B cell (primary cell): ENCODE data around the gene LPCAT1. TPM values are rescaled to one million over a fixed set of nuclear protein-coding genes. Genes with fewer than 3 reads are reported as not detected.

Experiments used
- ATAC-seq: fragments of 200-7000 bp; cut with Tn5 transposase; one replicate; pipeline ENCODE4 v1.10.0; 2021; ENCODE audit warnings: low read depth, mild to moderate bottlenecking, moderate number of reproducible peaks, moderate library complexity
- CTCF ChIA-PET: fragments of 350-600 bp; sonication (Branson Sonifier 250); formaldehyde crosslinking; loops from one replicate; lab custom pipeline; 2021; ENCODE audit warnings: antibody characterized with exemption, inconsistent platforms; lab: Charles Lee
- POLR2A ChIA-PET: fragments of 350-600 bp; sonication (Branson Sonifier 250); formaldehyde crosslinking; loops from one replicate; lab custom pipeline; 2021; ENCODE audit warnings: antibody characterized with exemption; lab: Charles Lee
- DNase-seq: peaks from one replicate; pipeline ENCODE4 v3.0.0; 2013
- H2AFZ ChIP-seq: 2 replicates; pipeline ENCODE4 v1.6.1; 2012; ENCODE audit warnings: mild to moderate bottlenecking, low read depth, low read length; ENCODE audit not compliant: insufficient read depth, poor library complexity, severe bottlenecking
- H3K27ac ChIP-seq, 2 donors: 1 replicate in 1 of 2; 2 replicates in 1 of 2; pipeline ENCODE4 v1.5.1; 2012 to 2013; ENCODE audit warnings: low read length in 2 of 2, mild to moderate bottlenecking in 2 of 2, moderate library complexity in 1 of 2
- H3K27me3 ChIP-seq, 4 experiments: fragments of 200-600 bp in 1 of 4; sonication (generic) in 1 of 4; replicated peaks in 1 of 4; 1 replicate in 2 of 4; 2 replicates in 2 of 4; pipeline versions ENCODE4 v1.6.1 to v1.7.0; 2013 to 2016; ENCODE audit warnings: low read length in 3 of 4, mild to moderate bottlenecking in 2 of 4, mixed read lengths in 1 of 4, moderate library complexity in 1 of 4; ENCODE audit not compliant: insufficient read depth in 4 of 4, control insufficient read depth in 3 of 4; ENCODE audit errors: control extremely low read depth in 1 of 4
- H3K36me3 ChIP-seq, 2 experiments: replicated peaks in 1 of 2; 1 replicate in 1 of 2; 2 replicates in 1 of 2; pipeline versions ENCODE4 v1.6.1 to v1.7.1; 2013; ENCODE audit warnings: low read length in 1 of 2; ENCODE audit not compliant: insufficient read depth in 2 of 2, control insufficient read depth in 1 of 2; ENCODE audit errors: control extremely low read depth in 1 of 2, extremely low read depth in 1 of 2
- H3K4me1 ChIP-seq, 2 donors: fragments of 200-600 bp in 1 of 2; sonication (generic) in 1 of 2; 1 replicate in 1 of 2; 2 replicates in 1 of 2; pipeline versions ENCODE4 v1.5.1 to v1.6.1; 2013 to 2017; ENCODE audit warnings: low read length in 2 of 2; ENCODE audit not compliant: control insufficient read depth in 2 of 2, insufficient read depth in 2 of 2
- H3K4me2 ChIP-seq: replicated peaks from 2 replicates; pipeline ENCODE3; 2012; ENCODE audit warnings: mild to moderate bottlenecking, low read depth, low read length; ENCODE audit not compliant: poor library complexity, severe bottlenecking
- H3K4me3 ChIP-seq, 5 experiments: fragments of 200-600 bp in 1 of 5; sonication (generic) in 1 of 5; 1 replicate in 3 of 5; 2 replicates in 2 of 5; pipeline versions ENCODE4 v1.5.1 to v1.7.0; 2011 to 2016; ENCODE audit warnings: low read length in 4 of 5, mild to moderate bottlenecking in 4 of 5, low read depth in 2 of 5, control low read depth in 1 of 5, moderate library complexity in 1 of 5; ENCODE audit not compliant: insufficient read depth in 1 of 5; ENCODE audit errors: control extremely low read depth in 1 of 5, extremely low read depth in 1 of 5
- H3K79me2 ChIP-seq: fragments of 200-600 bp; sonication (generic); one replicate; pipeline ENCODE4 v1.6.0; 2016; ENCODE audit warnings: low read length; ENCODE audit not compliant: control insufficient read depth, insufficient read depth
- H3K9ac ChIP-seq: fragments of 200-600 bp; sonication (generic); 2 replicates; pipeline ENCODE4 v1.6.1; 2017; ENCODE audit warnings: mild to moderate bottlenecking, low read length, moderate library complexity
- H3K9me3 ChIP-seq, 3 donors: one replicate each; pipeline versions ENCODE4 v1.6.1 to v1.7.1; 2013; ENCODE audit warnings: low read length in 2 of 3; ENCODE audit not compliant: control insufficient read depth in 2 of 3, insufficient read depth in 1 of 3; ENCODE audit errors: control extremely low read depth in 1 of 3
- H4K20me1 ChIP-seq: 2 replicates; pipeline ENCODE4 v1.6.0; 2012; ENCODE audit warnings: mild to moderate bottlenecking, low read length; ENCODE audit not compliant: insufficient read depth, control insufficient read depth, poor library complexity, severe bottlenecking
- H3K27ac Mint-ChIP-seq: one replicate; pipeline ENCODE4 v1.8.0; 2021; ENCODE audit warnings: mixed read lengths
- H3K27me3 Mint-ChIP-seq: one replicate; pipeline ENCODE4 v1.8.0; 2021; ENCODE audit warnings: mixed read lengths
- H3K4me1 Mint-ChIP-seq: one replicate; pipeline ENCODE4 v1.8.0; 2021; ENCODE audit warnings: mixed read lengths
- H3K4me3 Mint-ChIP-seq: one replicate; pipeline ENCODE4 v1.8.0; 2021; ENCODE audit warnings: mixed read lengths
- H3K9me3 Mint-ChIP-seq: one replicate; pipeline ENCODE4 v1.8.0; 2022; ENCODE audit warnings: mixed read lengths; ENCODE audit not compliant: insufficient read depth
- EZH2 ChIP-seq: IDR thresholded peaks from 2 replicates; pipeline ENCODE4 v1.6.1; 2012; ENCODE audit warnings: borderline replicate concordance, low read depth, mild to moderate bottlenecking, moderate library complexity, low read length; ENCODE audit not compliant: insufficient read depth, poor library complexity, severe bottlenecking
- WGBS: methylation state at CpG from one replicate; pipeline ENCODE4 v1.1.5; 2013; ENCODE audit warnings: missing lambda C conversion rate; ENCODE audit not compliant: insufficient coverage; 5-methylcytosine and 5-hydroxymethylcytosine counted together
- intact Hi-C: fragments of 100-400 bp; cut with micrococcal nuclease; formaldehyde crosslinking; loops from one replicate; pipeline ENCODE4 v1.10.0; 2022
- polyA plus RNA-seq: library from polyadenylated mRNA; depleted of rRNA; stranded (reverse); fragments of >200 nt; gene quantifications from 2 replicates; pipeline ENCODE4 v1.2.3, GENCODE V29; 2012
- total RNA-seq, 2 donors: library from RNA; stranded (reverse); fragments of 120-200 nt in 1 of 2; gene quantifications; 1 replicate in 1 of 2; 2 replicates in 1 of 2; pipeline versions ENCODE4 v1.2.3 to v1.2.4, GENCODE V29; 2013 to 2022
- TF ChIP-seq, protein P1 (sequence below): fragments of 200-600 bp; IDR thresholded peaks from one replicate; pipeline ENCODE4 v1.8.0; 2022; ENCODE audit warnings: antibody characterized with exemption, mild to moderate bottlenecking

LPCAT1 gene
- total and polyA plus RNA-seq, 2 donors (not counting 1 experiment from before 2014, with no cell fraction given) = 94.8 to 159 TPM

DNA sequence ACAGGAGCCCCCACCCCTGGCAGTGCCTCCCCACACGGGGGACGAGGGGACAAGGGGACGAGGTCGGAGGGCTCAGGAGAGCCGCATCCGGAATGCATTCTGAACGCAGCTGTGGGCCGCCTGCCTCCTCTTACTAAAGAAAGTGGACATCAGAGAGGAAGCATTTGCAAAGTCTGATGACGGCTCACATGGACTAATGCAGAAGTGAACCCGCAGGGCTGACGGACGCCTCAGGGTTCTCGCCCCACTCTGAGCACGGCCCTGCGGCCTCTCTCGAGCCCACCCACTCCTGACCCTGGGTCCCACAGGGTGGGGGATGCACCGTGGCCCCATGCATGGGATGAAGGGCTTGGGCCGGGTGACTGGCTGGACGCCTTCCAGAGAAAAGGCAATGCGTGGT is 5.9 kb downstream of the LPCAT1 start:
- H3K9me3 ChIP-seq = no peaks in the 10 kb centered on the region
- H3K27me3 Mint-ChIP-seq = no peaks in the 10 kb centered on the region
- no peaks in the 10 kb centered on the region for H3K27me3 ChIP-seq
- no peaks in the 10 kb centered on the region for H3K9me3 Mint-ChIP-seq
- H3K4me3 ChIP-seq = no peak overlapping the region
- H3K4me1 ChIP-seq = peaks cover 31 to 40% of the 10 kb centered on the region in 2 donors
- peaks cover 0 to 61% of the 10 kb centered on the region in 2 experiments for H3K36me3 ChIP-seq
- no peak overlapping the region for H3K27ac ChIP-seq
- POLR2A ChIA-PET = interaction anchor here (0.6 kb wide), 1 partner anchor 185 kb away, joined by 4 read pairs; no protein-coding TSS in a partner anchor
- no peak overlapping the region for H3K9ac ChIP-seq
- 95% methylated on average over 18 of the region's 20 CpGs for WGBS
- H2AFZ ChIP-seq = no peak overlapping the region
- H4K20me1 ChIP-seq = peaks cover 98% of the 10 kb centered on the region
- intact Hi-C loops = no loop called here
- ATAC-seq (no peak), DNase-seq (peak; percentile 4)
- peaks cover 100% of the 10 kb centered on the region for H3K79me2 ChIP-seq
- H3K4me1 Mint-ChIP-seq = peaks cover 49% of the 10 kb centered on the region
- CTCF ChIA-PET = no interaction called here
- H3K27ac Mint-ChIP-seq = no peak overlapping the region
- H3K4me2 ChIP-seq = no peak overlapping the region
- H3K4me3 Mint-ChIP-seq = no peak overlapping the region
- TF ChIP-seq, protein P1, sequence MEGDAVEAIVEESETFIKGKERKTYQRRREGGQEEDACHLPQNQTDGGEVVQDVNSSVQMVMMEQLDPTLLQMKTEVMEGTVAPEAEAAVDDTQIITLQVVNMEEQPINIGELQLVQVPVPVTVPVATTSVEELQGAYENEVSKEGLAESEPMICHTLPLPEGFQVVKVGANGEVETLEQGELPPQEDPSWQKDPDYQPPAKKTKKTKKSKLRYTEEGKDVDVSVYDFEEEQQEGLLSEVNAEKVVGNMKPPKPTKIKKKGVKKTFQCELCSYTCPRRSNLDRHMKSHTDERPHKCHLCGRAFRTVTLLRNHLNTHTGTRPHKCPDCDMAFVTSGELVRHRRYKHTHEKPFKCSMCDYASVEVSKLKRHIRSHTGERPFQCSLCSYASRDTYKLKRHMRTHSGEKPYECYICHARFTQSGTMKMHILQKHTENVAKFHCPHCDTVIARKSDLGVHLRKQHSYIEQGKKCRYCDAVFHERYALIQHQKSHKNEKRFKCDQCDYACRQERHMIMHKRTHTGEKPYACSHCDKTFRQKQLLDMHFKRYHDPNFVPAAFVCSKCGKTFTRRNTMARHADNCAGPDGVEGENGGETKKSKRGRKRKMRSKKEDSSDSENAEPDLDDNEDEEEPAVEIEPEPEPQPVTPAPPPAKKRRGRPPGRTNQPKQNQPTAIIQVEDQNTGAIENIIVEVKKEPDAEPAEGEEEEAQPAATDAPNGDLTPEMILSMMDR = no peak
- no peak for TF ChIP-seq EZH2

DNA sequence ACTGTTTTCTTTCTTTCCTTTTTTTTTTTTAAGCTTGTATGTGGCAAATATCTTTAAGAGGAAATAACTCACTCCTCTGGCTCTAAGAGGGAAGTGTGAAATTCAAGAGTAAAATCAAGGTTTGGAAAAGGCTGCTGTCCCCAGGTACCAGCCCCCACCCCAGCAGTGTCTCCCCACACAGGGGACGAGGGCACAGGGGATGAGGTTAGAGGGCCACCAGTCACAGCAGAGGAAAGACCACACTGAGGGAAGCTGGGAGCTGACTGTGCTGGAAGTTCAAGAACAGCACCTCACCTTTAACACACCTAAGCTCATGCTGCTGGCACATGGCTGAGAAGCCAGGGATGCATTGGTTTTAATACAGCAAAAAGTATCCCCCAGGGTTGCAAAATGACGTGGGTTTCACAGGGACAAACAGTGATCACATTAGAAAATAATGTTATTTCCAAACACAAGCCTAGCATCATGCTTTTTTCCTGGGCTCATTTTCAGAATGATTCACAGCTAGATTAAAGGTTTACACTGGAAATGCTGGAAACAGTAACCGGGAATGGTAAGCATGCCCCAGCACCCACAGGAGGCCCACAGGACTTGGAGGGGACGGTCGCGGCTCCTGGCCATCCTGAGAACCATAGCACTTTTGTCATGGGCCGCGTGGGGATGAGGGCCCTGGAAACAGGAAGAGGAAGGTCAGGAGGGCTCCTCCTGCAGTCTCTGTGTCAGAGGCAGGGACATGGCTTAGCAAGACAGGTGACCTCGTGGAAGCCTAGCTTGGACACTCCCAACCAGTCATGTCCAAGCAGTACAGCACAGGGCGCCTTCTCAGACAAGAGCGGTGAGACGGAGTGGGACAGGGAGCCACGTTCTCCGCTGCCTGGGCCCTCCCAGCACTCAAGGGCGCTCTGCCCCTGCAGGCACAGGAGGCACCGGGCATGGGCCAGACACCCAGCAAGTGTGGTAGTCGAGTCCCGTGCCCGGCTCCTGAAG is 6.9 kb downstream of the LPCAT1 start:
- Mint-ChIP-seq H3K9me3 (no peaks in the 10 kb centered on the region), H3K27ac (peak overlapping the region; percentile 26), H3K4me3 (no peak overlapping the region), H3K27me3 (no peaks in the 10 kb centered on the region), H3K4me1 (peaks cover 42% of the 10 kb centered on the region)
- Histone ChIP-seq H3K4me2 (no peak overlapping the region), H3K4me3 (no peak overlapping the region), H2AFZ (no peak overlapping the region), H3K27me3 (no peaks in the 10 kb centered on the region), H3K79me2 (peaks cover 100% of the 10 kb centered on the region), H4K20me1 (peaks cover 98% of the 10 kb centered on the region), H3K9ac (no peak overlapping the region), H3K27ac (peak overlapping the region in 1 of 2 donors; percentile 49), H3K4me1 (peaks cover 22 to 33% of the 10 kb centered on the region in 2 donors), H3K9me3 (no peaks in the 10 kb centered on the region), H3K36me3 (peaks cover 0 to 70% of the 10 kb centered on the region in 2 experiments)
- DNase-seq (no peak), ATAC-seq (no peak)
- ChIA-PET POLR2A (no interaction called here), CTCF (interaction anchor here (1.0 kb wide), 1 partner anchor 13 kb away, joined by 3 read pairs; no protein-coding TSS in a partner anchor)
- intact Hi-C loops = no loop called here
- no peak for TF ChIP-seq EZH2
- TF ChIP-seq, protein P1 = no peak
- WGBS = 91% methylated on average over 15 of the region's 19 CpGs
